HG03139 (cell line): Measurements from ENCODE around the gene RPS23.

Source experiments
- ATAC-seq: cut with Tn5 transposase; IDR thresholded peaks from one replicate; pipeline ENCODE4 v1.9.1; 2021; ENCODE audit not compliant: unreplicated experiment

RPS23 gene

DNA sequence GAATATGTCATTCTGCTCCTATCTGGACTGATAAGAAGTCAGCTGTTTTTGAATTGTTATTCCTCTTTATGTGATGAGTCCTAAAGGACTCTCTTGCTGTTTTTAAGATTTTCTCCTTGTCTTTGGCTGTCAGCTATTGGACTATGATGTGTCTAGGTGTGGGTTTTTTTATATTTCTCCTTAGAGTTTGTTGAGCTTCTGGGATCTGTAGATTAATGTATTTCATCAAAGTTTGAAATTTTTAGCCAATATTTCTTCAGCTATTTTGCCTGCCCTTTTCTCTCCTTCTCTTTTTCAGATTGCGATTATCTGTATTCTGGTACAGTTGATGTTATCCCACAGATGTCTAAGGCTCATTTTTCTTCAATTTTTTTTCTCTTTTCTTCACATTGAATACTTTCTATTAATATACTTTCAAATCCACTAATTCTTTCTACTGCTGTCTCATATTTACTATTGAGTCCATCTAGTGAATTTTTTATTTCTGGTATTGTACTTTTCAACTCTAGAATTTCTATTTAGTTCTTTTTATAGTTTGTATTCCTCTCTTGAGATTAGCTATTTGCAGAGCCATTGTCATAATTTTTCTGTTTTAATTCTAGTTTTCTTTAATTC is 31.1 kb downstream of the RPS23 start:
- no peak for ATAC-seq

- ATAC-seq = no peak
Measured at GRCh38 chr5:82244854-82245635, 33.1 kb downstream of the RPS23 start.

GRCh38 chr5:82244151-82244550 is 34.0 kb downstream of the RPS23 start:
- no peak for ATAC-seq

DNA sequence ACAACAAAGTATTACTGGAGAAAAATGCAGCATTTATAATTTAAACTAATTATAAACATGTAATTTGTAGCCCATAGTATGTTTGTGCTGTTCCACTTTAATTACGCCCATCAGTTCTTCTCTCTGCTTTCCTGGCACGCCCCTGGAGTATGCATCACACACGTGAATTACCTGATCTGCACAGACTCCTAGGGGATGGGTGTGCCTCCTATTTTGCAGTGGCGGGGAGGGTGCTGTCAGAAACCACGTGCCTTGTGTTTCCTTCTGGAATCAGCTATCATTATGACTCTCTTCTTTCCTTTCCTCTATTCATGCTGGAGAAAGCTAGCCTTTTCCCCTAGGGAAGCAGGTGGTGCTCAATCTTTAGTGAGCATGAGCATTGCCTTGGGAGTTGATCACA is 43.3 kb downstream of the RPS23 start:
- no peak for ATAC-seq

GRCh38 chr5:82225525-82226172 is 52.5 kb downstream of the RPS23 start:
- peak; percentile 91 for ATAC-seq
